Smooth muscle cell (in vitro differentiated cells): ENCODE results near the gene GSTCD. TPM values are rescaled to one million over a fixed set of nuclear protein-coding genes. Genes with fewer than 3 reads are reported as not detected.

Experiments used
- DNase-seq: peaks from one replicate; lab custom pipeline; 2025; ENCODE audit not compliant: unreplicated experiment; lab: John Stamatoyannopoulos, UW
- H2AFZ ChIP-seq: fragments of 200-600 bp; sonication (generic); 2 replicates; pipeline ENCODE4 v1.6.0; 2016; ENCODE audit warnings: antibody characterized with exemption, low read depth, mild to moderate bottlenecking
- H3F3A ChIP-seq: fragments of 200-600 bp; sonication (generic); 2 replicates; pipeline ENCODE4 v1.6.0; 2017; ENCODE audit warnings: antibody characterized with exemption, low read depth
- H3K27ac ChIP-seq: fragments of 200-600 bp; sonication (generic); 2 replicates; pipeline ENCODE4 v1.5.1; 2016; ENCODE audit warnings: low read depth, mild to moderate bottlenecking
- H3K27me3 ChIP-seq: fragments of 200-600 bp; sonication (generic); 2 replicates; pipeline ENCODE4 v1.6.1; 2016; ENCODE audit warnings: low read depth, mild to moderate bottlenecking
- H3K36me3 ChIP-seq: fragments of 200-600 bp; sonication (generic); 2 replicates; pipeline ENCODE4 v1.5.1; 2016; ENCODE audit warnings: low read depth
- H3K4me1 ChIP-seq: fragments of 200-600 bp; sonication (generic); 2 replicates; pipeline ENCODE4 v1.5.1; 2016; ENCODE audit warnings: low read depth
- H3K4me2 ChIP-seq: fragments of 200-600 bp; sonication (generic); 2 replicates; pipeline ENCODE4 v1.6.0; 2016; ENCODE audit warnings: mild to moderate bottlenecking
- H3K4me3 ChIP-seq: fragments of 200-600 bp; sonication (generic); 2 replicates; pipeline ENCODE4 v1.5.1; 2016; ENCODE audit warnings: mild to moderate bottlenecking
- H3K79me2 ChIP-seq: fragments of 200-600 bp; sonication (generic); 2 replicates; pipeline ENCODE4 v1.6.0; 2016; ENCODE audit warnings: low read depth, mild to moderate bottlenecking
- H3K9ac ChIP-seq: fragments of 200-600 bp; sonication (generic); 2 replicates; pipeline ENCODE4 v1.6.0; 2016; ENCODE audit warnings: low read depth
- H3K9me3 ChIP-seq: fragments of 200-600 bp; sonication (generic); replicated peaks from 2 replicates; pipeline ENCODE4 v1.5.1; 2016; ENCODE audit warnings: low read depth
- H4K20me1 ChIP-seq: fragments of 200-600 bp; sonication (generic); 2 replicates; pipeline ENCODE4 v1.6.0; 2016; ENCODE audit warnings: low read depth
- CTCF ChIP-seq: fragments of 200-600 bp; sonication (generic); IDR thresholded peaks from 2 replicates; pipeline ENCODE4 v1.5.1; 2017; ENCODE audit warnings: borderline replicate concordance, mild to moderate bottlenecking, antibody characterized with exemption; ENCODE audit not compliant: insufficient read depth, poor library complexity, severe bottlenecking
- WGBS: methylation state at CpG from one replicate; pipeline ENCODE4 v1.1.7; 2016; ENCODE audit warnings: low lambda C conversion rate; 5-methylcytosine and 5-hydroxymethylcytosine counted together
- polyA plus RNA-seq: library from polyadenylated mRNA; unstranded; fragments of >200 nt; fragmentation: Nextera tagmentation; extraction: Ambion mirVana; gene quantifications from 2 replicates; pipeline ENCODE4 v1.2.1, GENCODE V29; 2016
- total RNA-seq: library from RNA; depleted of rRNA; stranded (reverse); fragments of >200 nt; gene quantifications from 2 replicates; pipeline ENCODE4 v1.2.3, GENCODE V29; 2014

GSTCD gene
- total and polyA plus RNA-seq, 2 experiments from 2014 or later: 5.6 to 10.5 TPM

- H3K36me3 ChIP-seq: no peaks in the 10 kb centered on the region
- no peak overlapping the region for H3K4me2 ChIP-seq
- H3K4me3 ChIP-seq: no peak overlapping the region
- no peak for TF ChIP-seq CTCF
- no peaks in the 10 kb centered on the region for H3K79me2 ChIP-seq
- H2AFZ ChIP-seq: no peak overlapping the region
- H3K27ac ChIP-seq: no peak overlapping the region
- H3K27me3 ChIP-seq: peaks cover 9% of the 10 kb centered on the region
- 86% methylated on average over 1 of the region's 1 CpG for WGBS
- H3K9me3 ChIP-seq: no peaks in the 10 kb centered on the region
- no peaks in the 10 kb centered on the region for H4K20me1 ChIP-seq
- H3K9ac ChIP-seq: no peak overlapping the region
- no peaks in the 10 kb centered on the region for H3K4me1 ChIP-seq
- DNase-seq: no peak
- no peaks in the 10 kb centered on the region for H3F3A ChIP-seq
Measured at GRCh38 chr4:105674011-105674410, 34.6 kb upstream of the GSTCD start.

- H3K9ac ChIP-seq: no peak overlapping the region
- H4K20me1 ChIP-seq: no peaks in the 10 kb centered on the region
- no peaks in the 10 kb centered on the region for H3K9me3 ChIP-seq
- H3K79me2 ChIP-seq: no peaks in the 10 kb centered on the region
- no peak overlapping the region for H3K4me3 ChIP-seq
- 77% methylated on average over 2 of the region's 2 CpGs for WGBS
- no peak overlapping the region for H3K4me2 ChIP-seq
- TF ChIP-seq CTCF: no peak
- H3K4me1 ChIP-seq: no peaks in the 10 kb centered on the region
- H3F3A ChIP-seq: no peaks in the 10 kb centered on the region
- H3K27ac ChIP-seq: no peak overlapping the region
- DNase-seq: no peak
- H3K27me3 ChIP-seq: no peaks in the 10 kb centered on the region
- no peak overlapping the region for H2AFZ ChIP-seq
- no peaks in the 10 kb centered on the region for H3K36me3 ChIP-seq
Measured at GRCh38 chr4:105677709-105678108, 30.9 kb upstream of the GSTCD start.

- Histone ChIP-seq H3K9me3 (no peaks in the 10 kb centered on the region), H3K79me2 (no peaks in the 10 kb centered on the region), H3K36me3 (no peaks in the 10 kb centered on the region), H3K4me3 (no peak overlapping the region), H4K20me1 (no peaks in the 10 kb centered on the region), H3K9ac (no peak overlapping the region), H3K4me1 (no peaks in the 10 kb centered on the region), H3F3A (no peaks in the 10 kb centered on the region), H3K27me3 (no peaks in the 10 kb centered on the region), H2AFZ (no peak overlapping the region), H3K27ac (no peak overlapping the region), H3K4me2 (no peak overlapping the region)
- no peak for DNase-seq
- no peak for TF ChIP-seq CTCF
- WGBS: 85% methylated on average over 2 of the region's 2 CpGs
Measured at GRCh38 chr4:105679186-105679585, 29.4 kb upstream of the GSTCD start.

GRCh38 chr4:105683038-105683437, 25.5 kb upstream of the GSTCD start:
- Histone ChIP-seq H3K9ac (no peak overlapping the region), H4K20me1 (no peaks in the 10 kb centered on the region), H2AFZ (no peak overlapping the region), H3F3A (no peaks in the 10 kb centered on the region), H3K79me2 (no peaks in the 10 kb centered on the region), H3K4me2 (no peak overlapping the region), H3K4me1 (no peaks in the 10 kb centered on the region), H3K36me3 (no peaks in the 10 kb centered on the region), H3K4me3 (no peak overlapping the region), H3K27me3 (no peaks in the 10 kb centered on the region), H3K9me3 (no peaks in the 10 kb centered on the region), H3K27ac (no peak overlapping the region)
- DNase-seq: no peak
- TF ChIP-seq CTCF: no peak
- 78% methylated on average over 4 of the region's 4 CpGs for WGBS
